GM12872 (cell line): ENCODE results near the gene EFCAB6.

Source experiments
- TF ChIP-seq, protein P1 (sequence below): IDR thresholded peaks from 3 replicates; pipeline ENCODE4 v1.5.1; 2011; ENCODE audit warnings: low read depth, mild to moderate bottlenecking, low read length, moderate library complexity; ENCODE audit not compliant: insufficient read depth

EFCAB6 gene

DNA sequence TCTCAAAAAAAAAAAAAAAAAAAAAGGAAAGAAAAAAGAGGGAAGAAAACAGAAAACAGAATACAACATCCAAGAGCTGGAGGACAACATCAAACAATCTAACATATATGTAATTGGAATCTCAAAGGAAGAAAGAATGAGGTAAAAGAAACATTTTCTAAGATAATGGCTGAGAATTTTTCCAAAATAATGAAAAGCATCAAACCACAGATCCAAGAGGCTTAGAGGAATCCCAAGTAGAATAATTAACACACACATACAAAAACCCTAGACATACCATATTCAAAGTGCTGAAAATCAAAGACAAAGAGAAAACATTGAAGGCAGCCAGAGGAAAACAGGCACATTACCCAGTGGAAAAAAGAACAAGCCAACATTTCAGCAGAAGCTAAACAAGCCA is 45.3 kb upstream of the EFCAB6 start:
- TF ChIP-seq, protein P1, sequence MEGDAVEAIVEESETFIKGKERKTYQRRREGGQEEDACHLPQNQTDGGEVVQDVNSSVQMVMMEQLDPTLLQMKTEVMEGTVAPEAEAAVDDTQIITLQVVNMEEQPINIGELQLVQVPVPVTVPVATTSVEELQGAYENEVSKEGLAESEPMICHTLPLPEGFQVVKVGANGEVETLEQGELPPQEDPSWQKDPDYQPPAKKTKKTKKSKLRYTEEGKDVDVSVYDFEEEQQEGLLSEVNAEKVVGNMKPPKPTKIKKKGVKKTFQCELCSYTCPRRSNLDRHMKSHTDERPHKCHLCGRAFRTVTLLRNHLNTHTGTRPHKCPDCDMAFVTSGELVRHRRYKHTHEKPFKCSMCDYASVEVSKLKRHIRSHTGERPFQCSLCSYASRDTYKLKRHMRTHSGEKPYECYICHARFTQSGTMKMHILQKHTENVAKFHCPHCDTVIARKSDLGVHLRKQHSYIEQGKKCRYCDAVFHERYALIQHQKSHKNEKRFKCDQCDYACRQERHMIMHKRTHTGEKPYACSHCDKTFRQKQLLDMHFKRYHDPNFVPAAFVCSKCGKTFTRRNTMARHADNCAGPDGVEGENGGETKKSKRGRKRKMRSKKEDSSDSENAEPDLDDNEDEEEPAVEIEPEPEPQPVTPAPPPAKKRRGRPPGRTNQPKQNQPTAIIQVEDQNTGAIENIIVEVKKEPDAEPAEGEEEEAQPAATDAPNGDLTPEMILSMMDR, result no peak

DNA sequence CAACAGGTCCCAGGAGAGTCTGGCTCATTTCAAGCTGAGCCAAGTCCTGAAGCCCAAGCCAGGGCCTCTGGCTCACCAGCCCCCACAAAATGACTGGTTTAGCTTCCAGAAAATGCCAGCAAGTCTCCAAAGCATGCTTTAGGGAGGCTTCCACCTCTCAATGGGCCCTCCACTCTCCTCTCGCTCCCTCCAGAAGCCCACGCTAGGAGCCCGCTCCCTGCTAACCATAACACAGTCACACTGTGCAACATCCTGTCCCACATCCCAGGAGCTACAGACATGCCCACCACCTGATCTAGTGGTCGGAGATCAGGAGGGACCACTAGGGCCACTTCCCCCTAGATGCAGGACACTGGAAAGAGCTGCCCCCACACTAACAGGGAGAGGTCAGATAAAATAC is 43.3 kb upstream of the EFCAB6 start:
- TF ChIP-seq, protein P1, result no peak

DNA sequence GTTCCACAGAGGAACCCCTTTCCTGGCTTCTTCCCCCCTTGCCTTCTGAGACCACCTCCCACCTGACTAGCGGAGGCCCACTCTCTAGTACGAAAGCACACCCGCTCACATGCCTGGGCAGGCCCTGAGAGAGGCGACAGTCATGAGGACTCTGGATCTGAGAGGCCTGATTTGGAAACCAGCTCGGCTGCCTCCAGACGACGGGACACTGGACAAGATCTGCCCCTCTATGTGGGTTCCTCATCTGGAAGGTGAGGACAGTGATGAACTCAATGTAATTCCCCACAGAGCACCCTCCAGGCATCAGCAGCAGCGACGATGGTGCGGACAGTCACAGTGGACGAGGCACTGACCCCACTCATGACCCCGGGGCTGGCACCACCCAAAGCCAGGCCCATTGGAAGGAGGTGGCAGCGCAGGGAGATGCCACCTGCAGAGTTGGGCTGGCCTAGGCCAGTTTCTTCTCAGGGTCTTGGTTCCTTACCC is 42.7 kb upstream of the EFCAB6 start:
- TF ChIP-seq, protein P1, result no peak

DNA sequence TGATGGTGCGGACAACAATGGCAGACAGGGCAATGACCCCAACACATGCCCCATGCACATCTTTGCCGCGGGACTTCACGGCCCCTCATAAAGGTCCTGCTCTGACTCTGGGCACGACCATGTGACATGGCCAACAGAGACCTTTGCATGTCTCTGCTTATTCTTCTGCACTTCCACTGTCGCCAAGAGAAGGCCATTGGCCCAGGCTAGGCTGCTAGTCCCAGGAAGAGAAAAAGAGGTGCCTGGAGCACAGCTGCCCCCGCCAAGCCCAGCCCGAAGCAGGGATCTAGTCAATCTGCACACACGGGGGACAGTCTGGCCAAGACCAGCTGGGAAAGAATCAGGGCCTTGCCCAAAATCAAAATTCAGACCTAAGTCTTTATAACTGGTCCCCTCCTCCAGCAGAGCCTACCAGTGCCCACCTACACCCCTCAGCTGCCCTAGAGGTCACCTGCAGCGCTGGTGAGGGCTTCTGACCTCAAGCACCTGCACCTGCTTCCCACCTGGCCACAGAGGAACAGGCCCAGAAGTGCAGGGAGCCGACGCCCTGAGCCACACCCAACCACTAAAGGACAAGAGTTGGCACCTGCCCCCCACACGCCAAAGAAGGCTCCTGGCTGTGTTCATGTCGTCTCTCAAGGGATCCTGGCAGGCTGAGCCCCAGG is 42.1 kb upstream of the EFCAB6 start:
- TF ChIP-seq, protein P1, result no peak

DNA sequence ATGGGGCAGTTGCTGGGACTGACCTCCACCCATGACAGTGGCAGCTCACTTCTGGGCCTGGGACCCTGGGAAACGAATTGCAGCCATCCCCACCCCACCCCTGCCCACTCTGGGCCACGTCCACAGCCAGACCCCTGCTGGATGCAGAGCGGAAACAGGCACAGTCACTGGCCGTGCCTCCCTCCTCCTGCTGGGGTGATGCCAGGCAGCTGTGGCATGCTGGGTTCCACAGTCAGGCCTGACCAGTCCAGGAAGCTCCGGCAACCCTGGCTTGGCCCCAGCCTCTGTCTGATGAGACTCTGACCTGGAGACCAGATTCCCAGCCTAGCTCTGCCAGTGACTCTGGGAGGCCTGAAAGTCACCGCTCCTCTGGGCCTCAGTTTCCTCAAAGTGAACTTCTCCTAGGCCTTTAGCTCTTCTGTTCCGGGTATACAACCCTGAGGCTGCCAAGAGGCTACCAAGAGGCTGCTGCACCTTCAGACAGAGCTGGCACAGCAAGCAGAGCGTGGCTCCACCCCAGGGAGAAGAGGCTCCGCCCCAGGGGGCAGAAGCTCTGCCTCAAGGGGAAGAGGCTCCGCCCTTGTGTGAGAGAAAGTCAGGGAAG is 41.3 kb upstream of the EFCAB6 start:
- TF ChIP-seq, protein P1, result no peak

DNA sequence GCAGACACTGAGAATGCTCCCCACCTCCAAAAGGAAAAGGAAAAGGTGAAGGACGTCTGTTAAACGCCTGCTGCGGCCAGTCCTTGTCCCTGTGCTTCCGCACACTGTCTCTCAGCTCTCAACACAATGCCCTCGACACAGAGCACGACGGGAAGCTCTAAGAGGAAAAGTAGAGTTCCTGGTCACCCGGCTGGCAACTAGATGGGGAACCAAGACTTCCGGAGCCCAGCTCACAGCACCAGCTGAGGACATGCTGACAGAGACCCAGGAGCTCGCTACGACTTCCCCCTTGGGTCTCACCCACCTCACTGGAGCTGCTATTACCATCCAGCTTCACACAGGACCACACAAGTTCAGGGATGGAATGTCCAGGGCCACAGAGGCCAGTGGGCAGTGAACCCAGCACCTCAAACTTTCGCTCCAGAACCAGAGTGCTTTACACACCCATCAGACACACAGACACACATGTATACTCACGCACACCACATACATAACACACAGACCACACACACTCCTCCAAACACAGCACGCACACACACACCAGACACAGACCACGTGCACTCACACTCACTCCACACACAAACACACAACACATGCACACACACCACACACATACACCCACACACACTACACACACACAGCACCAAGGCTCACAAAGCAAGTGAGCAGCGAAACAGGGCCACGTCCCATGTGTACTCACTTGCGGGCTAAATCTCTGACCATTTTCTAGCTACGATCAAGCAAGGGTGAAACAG is 40.6 kb upstream of the EFCAB6 start:
- TF ChIP-seq, protein P1, result no peak

DNA sequence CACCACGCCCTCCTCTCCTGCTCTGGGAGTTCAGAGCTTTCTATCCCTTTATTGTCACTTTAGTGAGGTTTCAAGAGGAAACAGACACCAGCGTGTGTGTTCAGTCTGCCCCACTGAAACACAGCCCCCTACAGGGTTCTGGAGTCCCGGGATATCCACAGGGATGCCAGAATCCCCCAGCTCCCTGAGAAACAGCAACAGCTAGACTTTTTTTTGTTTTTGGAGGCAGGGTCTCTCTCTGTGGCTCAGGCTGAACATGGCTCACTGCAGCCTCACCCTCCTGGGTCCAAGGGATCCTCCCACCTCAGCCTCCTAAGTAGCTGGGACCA is 39.8 kb upstream of the EFCAB6 start:
- TF ChIP-seq, protein P1, result no peak
